ENCODE results near the gene UMAD1. TPM values are rescaled to one million over a fixed set of nuclear protein-coding genes. Genes with fewer than 3 reads are reported as not detected.

Gene UMAD1
- total RNA-seq, 8 experiments from 2014 or later = 7.8 to 19.1 (median 12.5) TPM

Other genes with a start within 250 kb of the UMAD1 start
- 1 to 10 TPM in 3 of 8 experiments, under 1 TPM in 4, not detected in 1; 0.10 to 3.4 (median 0.98) TPM for gene COL28A1, start 104.9 kb upstream of the UMAD1 start, total RNA-seq
- 10 to 100 TPM in 7 of 8 experiments, 1 to 10 TPM in 1; 8.1 to 30.3 (median 25.4) TPM for gene MIOS, start 73.9 kb upstream of the UMAD1 start, total RNA-seq
- gene RPA3, start 77.9 kb downstream of the UMAD1 start, total RNA-seq = 10 to 100 TPM; 17.2 to 49.7 (median 30.8) TPM